ENCODE results near the gene MPP3. TPM values are rescaled to one million over a fixed set of nuclear protein-coding genes. Genes with fewer than 3 reads are reported as not detected.

The MPP3 gene
- polyA plus RNA-seq, 1 donor (not counting 4 experiments of a cell fraction or from before 2014, with no cell fraction given) = 7.4 TPM

DNA sequence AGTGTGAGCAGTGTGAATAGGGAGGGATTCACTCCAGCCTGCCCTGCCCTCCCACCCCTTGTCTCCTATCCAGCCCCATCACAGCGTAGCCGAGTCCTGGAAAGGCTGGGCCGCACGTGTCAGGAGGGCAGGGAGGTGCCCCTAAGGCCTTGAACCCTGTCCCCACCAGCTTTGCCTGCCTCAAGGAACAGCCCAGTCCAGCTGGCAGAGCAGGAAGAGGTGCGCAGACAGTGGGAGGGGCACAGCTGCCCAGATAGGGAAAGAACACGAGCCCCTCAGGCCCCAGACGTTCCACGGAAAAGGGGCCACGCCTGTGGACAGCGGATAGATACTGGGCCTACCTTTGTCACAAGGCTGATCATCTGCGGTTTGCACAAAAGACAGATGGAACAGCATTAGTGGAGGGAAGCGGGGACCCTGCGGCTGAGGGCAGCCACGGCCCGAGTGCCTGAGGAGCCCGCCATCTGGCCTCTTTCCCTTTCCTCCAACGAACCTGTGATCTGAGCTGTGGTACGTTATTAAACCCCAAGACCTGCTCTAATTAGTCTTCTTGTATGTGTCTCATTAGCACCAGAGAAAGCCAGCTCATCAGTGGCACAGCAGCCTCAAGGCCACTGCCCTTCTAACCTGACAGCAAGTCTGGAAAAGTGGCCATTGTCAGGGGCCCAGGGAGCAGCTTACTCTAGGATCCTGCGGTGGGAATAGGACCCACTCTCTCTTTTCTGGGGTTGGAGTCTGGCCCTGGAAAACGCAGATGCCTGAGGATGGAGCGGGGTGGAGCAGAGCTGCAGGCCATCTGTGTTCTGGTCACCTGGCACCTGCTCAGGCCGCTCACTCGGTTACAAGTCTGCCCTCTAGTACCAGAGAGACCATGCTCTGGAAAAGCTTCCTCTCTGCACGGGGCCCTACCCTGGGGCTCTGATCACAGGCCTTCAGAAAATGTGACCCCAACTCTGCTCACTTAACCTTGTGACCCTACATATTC is 16.3 kb downstream of the MPP3 start:
- Histone ChIP-seq H3K9me1 (ENCODE audit: control insufficient read depth, extremely low read depth, insufficient read depth, low read length) (no peaks in the 10 kb centered on the region), H3K4me2 (ENCODE audit: control insufficient read depth, extremely low read depth, insufficient read depth, low read depth, low read length) (no peak overlapping the region), H3K36me3 (ENCODE audit: control insufficient read depth in 2 of 2, extremely low read depth in 1 of 2, insufficient read depth in 2 of 2, low read length in 2 of 2) (peaks cover 24 to 27% of the 10 kb centered on the region in 2 experiments), H2AFZ (ENCODE audit: control insufficient read depth, low read length) (no peak overlapping the region), H3K79me2 (ENCODE audit: control insufficient read depth, insufficient read depth, low read length) (no peaks in the 10 kb centered on the region), H3K9me3 (ENCODE audit: control insufficient read depth, low read depth, low read length) (no peaks in the 10 kb centered on the region), H3K27ac (ENCODE audit: control insufficient read depth, insufficient read depth, low read length) (no peak overlapping the region), H3K4me3 (ENCODE audit: control insufficient read depth in 2 of 3, extremely low read depth in 1 of 3, insufficient read depth in 2 of 3, low read depth in 1 of 3, low read length in 3 of 3) (no peak overlapping the region), H3K9ac (ENCODE audit: control insufficient read depth, extremely low read depth, insufficient read depth, low read length) (no peak overlapping the region), H4K20me1 (ENCODE audit: control insufficient read depth, extremely low read depth, insufficient read depth, low read length) (no peaks in the 10 kb centered on the region), H3K4me1 (ENCODE audit: control insufficient read depth, extremely low read depth, insufficient read depth, low read length) (peaks cover 9% of the 10 kb centered on the region), H3K27me3 (ENCODE audit: control insufficient read depth, extremely low read depth, insufficient read depth, low read length) (no peaks in the 10 kb centered on the region)
- no peak for DNase-seq (ENCODE audit: low read depth, low spot score)
- TF ChIP-seq CTCF (optimal IDR thresholded peaks at IDR 0.05 in 1 of 3, IDR thresholded peaks at IDR 0.05 in 1 of 3, conservative IDR thresholded peaks at IDR 0.05 in 1 of 3; ENCODE audit: extremely low read depth in 1 of 3, insufficient read depth in 2 of 3, low read length in 3 of 3) (no peak), EZH2 (IDR thresholded peaks at IDR 0.05; ENCODE audit: low read length) (no peak)
- no peak for FAIRE-seq
- dilution Hi-C loops (cut with MboI; ENCODE audit: extremely low pct_ligation_motif_present, low sequenced_read_pairs) = no loop called here

DNA sequence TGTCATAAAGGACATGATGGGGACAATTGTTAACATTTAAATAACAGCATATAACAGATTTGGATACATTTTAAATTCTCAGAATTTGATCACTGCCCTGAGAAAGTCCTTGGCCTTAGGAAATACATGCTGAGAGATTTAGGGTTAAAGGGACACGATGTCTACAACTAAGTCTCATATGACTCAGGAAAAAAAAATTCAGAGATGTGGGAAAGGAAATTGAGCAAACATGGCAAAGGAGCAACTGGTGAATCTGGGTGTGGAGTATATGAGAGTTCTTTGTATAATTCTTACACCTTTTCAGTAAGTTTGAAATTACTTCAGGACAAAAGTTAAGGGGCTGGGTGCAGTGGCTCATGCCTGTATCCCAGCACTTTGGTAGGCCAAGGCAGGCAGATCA is 18.2 kb downstream of the MPP3 start:
- FAIRE-seq = peak; percentile 41
- H3K4me1 ChIP-seq (ENCODE audit: control insufficient read depth, extremely low read depth, insufficient read depth, low read length) = peaks cover 9% of the 10 kb centered on the region

More for the DNA sequence above, 18.2 kb downstream of the MPP3 start:
- Histone ChIP-seq H3K9me3 (ENCODE audit: control insufficient read depth, low read depth, low read length) (no peaks in the 10 kb centered on the region), H3K4me3 (ENCODE audit: control insufficient read depth in 2 of 3, extremely low read depth in 1 of 3, insufficient read depth in 2 of 3, low read depth in 1 of 3, low read length in 3 of 3) (no peak overlapping the region), H3K36me3 (ENCODE audit: control insufficient read depth in 2 of 2, extremely low read depth in 1 of 2, insufficient read depth in 2 of 2, low read length in 2 of 2) (peaks cover 26 to 32% of the 10 kb centered on the region in 2 experiments), H4K20me1 (ENCODE audit: control insufficient read depth, extremely low read depth, insufficient read depth, low read length) (no peaks in the 10 kb centered on the region), H2AFZ (ENCODE audit: control insufficient read depth, low read length) (no peak overlapping the region), H3K4me2 (ENCODE audit: control insufficient read depth, extremely low read depth, insufficient read depth, low read depth, low read length) (no peak overlapping the region), H3K27ac (ENCODE audit: control insufficient read depth, insufficient read depth, low read length) (no peak overlapping the region), H3K27me3 (ENCODE audit: control insufficient read depth, extremely low read depth, insufficient read depth, low read length) (no peaks in the 10 kb centered on the region), H3K9ac (ENCODE audit: control insufficient read depth, extremely low read depth, insufficient read depth, low read length) (no peak overlapping the region), H3K79me2 (ENCODE audit: control insufficient read depth, insufficient read depth, low read length) (no peaks in the 10 kb centered on the region), H3K9me1 (ENCODE audit: control insufficient read depth, extremely low read depth, insufficient read depth, low read length) (no peaks in the 10 kb centered on the region)
- DNase-seq (ENCODE audit: low read depth, low spot score) = no peak
- TF ChIP-seq CTCF (optimal IDR thresholded peaks at IDR 0.05 in 1 of 3, IDR thresholded peaks at IDR 0.05 in 1 of 3, conservative IDR thresholded peaks at IDR 0.05 in 1 of 3; ENCODE audit: extremely low read depth in 1 of 3, insufficient read depth in 2 of 3, low read length in 3 of 3) (no peak), EZH2 (IDR thresholded peaks at IDR 0.05; ENCODE audit: low read length) (no peak)
- dilution Hi-C loops (cut with MboI; ENCODE audit: extremely low pct_ligation_motif_present, low sequenced_read_pairs) = no loop called here

Measured in keratinocyte (primary cell).